Activated CD8-positive, alpha-beta T cell treated with anti-CD3 and anti-CD28 coated beads, Interleukin-2, amount 10 ng/mL, durations not matched to agents 7 days and 5 days (primary cell): ENCODE measurements around the gene GMPPA. TPM values are rescaled to one million over a fixed set of nuclear protein-coding genes. Genes with fewer than 3 reads are reported as not detected.

Experiments used
- ATAC-seq: fragments of 150-1000 bp; cut with Tn5 transposase; one replicate; pipeline ENCODE4 v1.10.0; 2021; ENCODE audit warnings: moderate library complexity
- CTCF ChIA-PET: fragments of 350-600 bp; sonication (Branson Sonifier 250); formaldehyde crosslinking; loops from one replicate; lab custom pipeline; 2021; ENCODE audit warnings: antibody characterized with exemption; lab: Charles Lee
- POLR2A ChIA-PET: fragments of 350-600 bp; sonication (Branson Sonifier 250); formaldehyde crosslinking; loops from one replicate; lab custom pipeline; 2021; ENCODE audit warnings: antibody characterized with exemption; lab: Charles Lee
- DNase-seq: peaks from one replicate; pipeline ENCODE4 v3.0.0-alpha.2; 2020
- H3K27ac Mint-ChIP-seq: one replicate; pipeline ENCODE4 v1.8.0; 2021; ENCODE audit warnings: mild to moderate bottlenecking, mixed read lengths
- H3K27me3 Mint-ChIP-seq: one replicate; pipeline ENCODE4 v1.8.0; 2021; ENCODE audit warnings: low read depth, mixed read lengths
- H3K36me3 Mint-ChIP-seq: one replicate; pipeline ENCODE4 v1.8.0; 2021; ENCODE audit warnings: low read depth, mixed read lengths
- H3K4me1 Mint-ChIP-seq: one replicate; pipeline ENCODE4 v1.8.0; 2021; ENCODE audit warnings: low read depth, mixed read lengths
- H3K4me3 Mint-ChIP-seq: one replicate; pipeline ENCODE4 v1.8.0; 2021; ENCODE audit warnings: mild to moderate bottlenecking, mixed read lengths
- H3K9me3 Mint-ChIP-seq: one replicate; pipeline ENCODE4 v1.8.0; 2022; ENCODE audit warnings: mixed read lengths; ENCODE audit not compliant: insufficient read depth
- total RNA-seq, 2 experiments: library from RNA; stranded (reverse); gene quantifications; one replicate each; pipeline ENCODE4 v1.2.3, GENCODE V29; 2021

Gene GMPPA
- total RNA-seq, 2 experiments from 2014 or later, result 37.8 to 41.2 TPM

GRCh38 chr2:219516888-219517287 lies 18.2 kb downstream of the GMPPA start:
- no peak for ATAC-seq
- peaks cover 9% of the 10 kb centered on the region for H3K4me1 Mint-ChIP-seq
- CTCF ChIA-PET, result no interaction called here

GRCh38 chr2:219517954-219518778 lies 19.5 kb downstream of the GMPPA start:
- DNase-seq (no peak), ATAC-seq (no peak)
- H3K4me1 Mint-ChIP-seq, result peaks cover 10% of the 10 kb centered on the region
- ChIA-PET CTCF (interaction anchor here (0.8 to 4.3 kb wide), 5 partner anchors 8 to 115 kb away, joined by 3 to 24 read pairs (median 5); no protein-coding TSS in a partner anchor), POLR2A (interaction anchor here (0.7 kb wide), 1 partner anchor 10 kb away, joined by 4 read pairs; no protein-coding TSS in a partner anchor)
- H3K9me3 Mint-ChIP-seq, result no peaks in the 10 kb centered on the region
- peaks cover 65% of the 10 kb centered on the region for H3K27me3 Mint-ChIP-seq
- H3K4me3 Mint-ChIP-seq, result no peak overlapping the region
- no peak overlapping the region for H3K27ac Mint-ChIP-seq
- H3K36me3 Mint-ChIP-seq, result no peaks in the 10 kb centered on the region

More at GRCh38 chr2:219516888-219517287, 18.2 kb downstream of the GMPPA start:
- POLR2A ChIA-PET, result no interaction called here
- no peaks in the 10 kb centered on the region for H3K36me3 Mint-ChIP-seq
- no peaks in the 10 kb centered on the region for H3K9me3 Mint-ChIP-seq
- H3K4me3 Mint-ChIP-seq, result no peak overlapping the region
- no peak for DNase-seq
- H3K27me3 Mint-ChIP-seq, result peaks cover 71% of the 10 kb centered on the region
- no peak overlapping the region for H3K27ac Mint-ChIP-seq

- Mint-ChIP-seq H3K4me3 (no peak overlapping the region), H3K27ac (no peak overlapping the region), H3K27me3 (peaks cover 65% of the 10 kb centered on the region), H3K9me3 (no peaks in the 10 kb centered on the region), H3K4me1 (peaks cover 1% of the 10 kb centered on the region), H3K36me3 (no peaks in the 10 kb centered on the region)
- ChIA-PET POLR2A (no interaction called here), CTCF (interaction anchor here (2.0 to 4.3 kb wide), 2 partner anchors 10 to 24 kb away, joined by 5 to 24 read pairs; no protein-coding TSS in a partner anchor)
- DNase-seq (no peak), ATAC-seq (no peak)
Observed at GRCh38 chr2:219519526-219519916, 20.8 kb downstream of the GMPPA start.

- peaks cover 66% of the 10 kb centered on the region for H3K27me3 Mint-ChIP-seq
- no peaks in the 10 kb centered on the region for H3K9me3 Mint-ChIP-seq
- no peaks in the 10 kb centered on the region for H3K36me3 Mint-ChIP-seq
- no peak overlapping the region for H3K27ac Mint-ChIP-seq
- DNase-seq (no peak), ATAC-seq (no peak)
- CTCF ChIA-PET, result interaction anchor here (0.8 to 4.3 kb wide), 5 partner anchors 10 to 117 kb away, joined by 3 to 24 read pairs (median 4); no protein-coding TSS in a partner anchor
- H3K4me1 Mint-ChIP-seq, result peaks cover 1% of the 10 kb centered on the region
- POLR2A ChIA-PET, result no interaction called here
- no peak overlapping the region for H3K4me3 Mint-ChIP-seq
Observed at GRCh38 chr2:219520079-219520478, 21.4 kb downstream of the GMPPA start.

GRCh38 chr2:219521066-219521880 lies 22.6 kb downstream of the GMPPA start:
- H3K36me3 Mint-ChIP-seq, result no peaks in the 10 kb centered on the region
- H3K27me3 Mint-ChIP-seq, result peaks cover 71% of the 10 kb centered on the region
- peaks cover 1% of the 10 kb centered on the region for H3K4me1 Mint-ChIP-seq
- H3K4me3 Mint-ChIP-seq, result no peak overlapping the region
- no peaks in the 10 kb centered on the region for H3K9me3 Mint-ChIP-seq
- peak; percentile 12 for ATAC-seq
- ChIA-PET CTCF (interaction anchor here (1.0 to 4.3 kb wide), 7 partner anchors 8 to 118 kb away, joined by 3 to 24 read pairs (median 4); partner anchors contain the start of gene GMPPA), POLR2A (no interaction called here)
- no peak for DNase-seq
- H3K27ac Mint-ChIP-seq, result no peak overlapping the region

GRCh38 chr2:219522111-219523030 lies 23.7 kb downstream of the GMPPA start:
- ChIA-PET CTCF (interaction anchor here (0.5 to 4.3 kb wide), 6 partner anchors 7 to 64 kb away, joined by 3 to 24 read pairs (median 4); partner anchors contain the start of gene GMPPA), POLR2A (interaction anchor here (0.6 kb wide), 2 partner anchors 363 to 791 kb away, joined by 3 read pairs; no protein-coding TSS in a partner anchor)
- peaks cover 69% of the 10 kb centered on the region for H3K27me3 Mint-ChIP-seq

GRCh38 chr2:219523031-219523671 lies 24.5 kb downstream of the GMPPA start:
- peaks cover 1% of the 10 kb centered on the region for H3K4me1 Mint-ChIP-seq
- no peaks in the 10 kb centered on the region for H3K36me3 Mint-ChIP-seq
- no peak for ATAC-seq
- ChIA-PET POLR2A (interaction anchor here (0.6 kb wide), 2 partner anchors 364 to 790 kb away, joined by 3 read pairs; no protein-coding TSS in a partner anchor), CTCF (interaction anchor here (0.5 to 2.5 kb wide), 8 partner anchors 13 to 126 kb away, joined by 3 to 9 read pairs (median 4); partner anchors contain the start of gene GMPPA)
- no peak for DNase-seq
- H3K27ac Mint-ChIP-seq, result no peak overlapping the region
- H3K9me3 Mint-ChIP-seq, result no peaks in the 10 kb centered on the region
- H3K4me3 Mint-ChIP-seq, result no peak overlapping the region
- H3K27me3 Mint-ChIP-seq, result peaks cover 67% of the 10 kb centered on the region

More at GRCh38 chr2:219522111-219523030, 23.7 kb downstream of the GMPPA start:
- H3K36me3 Mint-ChIP-seq, result no peaks in the 10 kb centered on the region
- no peak overlapping the region for H3K27ac Mint-ChIP-seq
- ATAC-seq, result no peak
- peaks cover 1% of the 10 kb centered on the region for H3K4me1 Mint-ChIP-seq
- no peak overlapping the region for H3K4me3 Mint-ChIP-seq
- no peaks in the 10 kb centered on the region for H3K9me3 Mint-ChIP-seq
- no peak for DNase-seq

GRCh38 chr2:219524817-219525216 lies 26.1 kb downstream of the GMPPA start:
- no peak for DNase-seq
- no peak for ATAC-seq
- Mint-ChIP-seq H3K4me3 (no peak overlapping the region), H3K27me3 (peaks cover 69% of the 10 kb centered on the region), H3K36me3 (no peaks in the 10 kb centered on the region), H3K4me1 (peaks cover 1% of the 10 kb centered on the region), H3K9me3 (no peaks in the 10 kb centered on the region), H3K27ac (no peak overlapping the region)
- CTCF ChIA-PET, result interaction anchor here (4.5 kb wide), 1 partner anchor 18 kb away, joined by 39 read pairs; the partner anchor contains the start of genes CHPF and TMEM198
- POLR2A ChIA-PET, result no interaction called here

- CTCF ChIA-PET, result interaction anchor here (0.7 to 4.5 kb wide), 6 partner anchors 17 to 123 kb away, joined by 3 to 39 read pairs (median 4); partner anchors contain the start of genes CHPF, GMPPA and TMEM198
- Mint-ChIP-seq H3K27ac (no peak overlapping the region), H3K9me3 (no peaks in the 10 kb centered on the region), H3K27me3 (peaks cover 70% of the 10 kb centered on the region), H3K4me1 (peaks cover 1% of the 10 kb centered on the region), H3K4me3 (no peak overlapping the region), H3K36me3 (no peaks in the 10 kb centered on the region)
- ATAC-seq (no peak), DNase-seq (no peak)
- POLR2A ChIA-PET, result interaction anchor here (0.6 kb wide), 1 partner anchor 94 kb away, joined by 3 read pairs; no protein-coding TSS in a partner anchor
Observed at GRCh38 chr2:219525533-219526232, 27.0 kb downstream of the GMPPA start.
